ENCODE data around the gene FBRSL1.
A peak's percentile ranks its signal among the peaks of the same experiment; 100 is the strongest.

The FBRSL1 gene

DNA sequence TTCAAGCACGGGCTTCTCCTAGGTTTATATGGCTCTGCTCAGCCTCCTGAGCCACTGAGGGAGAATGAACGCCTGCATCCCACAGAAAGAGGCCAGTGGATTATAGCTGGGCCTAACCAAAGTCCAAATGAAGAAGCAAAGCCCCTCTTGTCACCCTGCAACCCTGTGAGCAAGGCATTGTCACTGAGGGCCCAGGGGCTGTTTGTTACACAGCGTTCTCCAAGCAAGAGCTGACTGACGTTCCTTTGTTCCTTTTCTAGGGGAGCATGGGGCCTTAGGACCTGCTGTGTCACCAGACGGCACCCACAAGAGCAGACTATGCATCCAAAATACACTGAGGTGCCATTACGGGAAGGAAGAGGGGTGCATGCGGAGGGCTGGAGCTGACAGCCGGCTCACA lies 4.3 kb upstream of the FBRSL1 start:
- no peak for DNase-seq

DNA sequence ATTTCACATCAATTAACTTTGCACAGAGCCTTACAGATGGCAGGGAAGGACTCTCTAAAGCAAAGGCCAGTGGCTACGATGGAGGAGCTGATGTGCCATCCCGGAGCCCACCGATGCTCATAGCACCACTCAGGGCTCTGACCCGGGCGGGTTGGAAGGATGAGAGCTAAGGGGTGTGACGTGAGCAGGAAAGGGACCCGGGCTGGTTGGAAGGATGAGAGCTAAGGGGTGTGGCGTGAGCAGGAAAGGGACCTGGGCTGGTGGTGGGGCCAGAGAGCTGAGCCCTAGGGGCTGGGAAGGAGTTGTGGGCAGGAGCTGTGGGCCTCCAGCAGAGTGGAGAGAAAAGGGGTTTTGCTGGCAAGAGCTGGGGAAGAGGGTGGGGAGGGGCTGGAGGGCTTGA lies 3.8 kb upstream of the FBRSL1 start:
- no peak for DNase-seq

- no peak for DNase-seq
These were observed 3.4 kb upstream of the FBRSL1 start for GRCh38 chr12:132486576-132486975.

DNA sequence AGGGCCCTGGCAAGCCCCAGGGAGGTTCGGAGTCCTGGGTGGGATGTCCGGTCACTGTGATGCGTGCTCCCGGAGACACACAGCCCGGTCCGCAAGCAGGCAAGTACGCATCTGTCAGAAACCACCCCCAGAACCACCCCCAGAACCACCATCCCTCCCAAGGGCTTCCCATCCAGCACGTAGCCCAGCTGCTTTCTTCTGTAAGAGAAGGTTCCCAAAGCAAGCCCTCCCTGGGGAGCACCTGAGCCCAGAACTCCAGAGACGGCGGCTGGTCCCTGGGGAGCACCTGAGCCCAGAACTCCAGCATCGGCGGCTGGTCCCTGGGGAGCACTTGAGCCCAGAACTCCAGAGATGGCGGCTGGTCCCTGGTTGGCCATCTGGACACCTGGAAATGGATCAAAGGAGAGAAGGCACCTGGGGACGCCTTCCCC lies 2.6 kb upstream of the FBRSL1 start:
- DNase-seq = no peak

- peak; percentile 70 for DNase-seq
These were observed 1.5 kb upstream of the FBRSL1 start for GRCh38 chr12:132488127-132489077.

DNA sequence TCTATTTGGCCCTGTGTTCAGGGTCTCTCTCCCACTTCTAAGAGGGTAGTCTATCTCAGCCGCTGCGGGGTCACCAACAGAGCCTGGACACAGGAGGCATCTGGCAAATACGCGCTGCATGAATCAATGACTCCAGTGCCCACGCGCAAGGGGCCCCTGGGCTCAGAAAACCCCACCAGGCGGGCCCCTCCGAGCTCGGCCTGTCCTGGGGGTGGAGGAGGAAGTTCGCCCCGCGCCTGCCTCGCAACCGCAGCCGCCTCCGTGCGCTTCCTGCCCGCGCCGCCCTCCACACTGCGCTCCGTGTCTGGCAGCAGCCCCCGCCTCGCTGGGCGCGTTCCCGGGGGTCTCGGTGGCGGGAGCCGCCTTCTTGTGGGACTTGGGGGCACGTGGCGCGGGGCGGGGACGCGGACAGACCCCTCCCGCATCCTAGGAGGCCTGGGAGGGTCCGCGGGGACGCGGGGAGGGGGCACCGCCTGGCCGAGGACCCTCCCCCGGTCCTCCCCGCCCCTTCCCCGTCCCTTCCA lies 811 bp upstream of the FBRSL1 start:
- peak; percentile 75 for DNase-seq

DNA sequence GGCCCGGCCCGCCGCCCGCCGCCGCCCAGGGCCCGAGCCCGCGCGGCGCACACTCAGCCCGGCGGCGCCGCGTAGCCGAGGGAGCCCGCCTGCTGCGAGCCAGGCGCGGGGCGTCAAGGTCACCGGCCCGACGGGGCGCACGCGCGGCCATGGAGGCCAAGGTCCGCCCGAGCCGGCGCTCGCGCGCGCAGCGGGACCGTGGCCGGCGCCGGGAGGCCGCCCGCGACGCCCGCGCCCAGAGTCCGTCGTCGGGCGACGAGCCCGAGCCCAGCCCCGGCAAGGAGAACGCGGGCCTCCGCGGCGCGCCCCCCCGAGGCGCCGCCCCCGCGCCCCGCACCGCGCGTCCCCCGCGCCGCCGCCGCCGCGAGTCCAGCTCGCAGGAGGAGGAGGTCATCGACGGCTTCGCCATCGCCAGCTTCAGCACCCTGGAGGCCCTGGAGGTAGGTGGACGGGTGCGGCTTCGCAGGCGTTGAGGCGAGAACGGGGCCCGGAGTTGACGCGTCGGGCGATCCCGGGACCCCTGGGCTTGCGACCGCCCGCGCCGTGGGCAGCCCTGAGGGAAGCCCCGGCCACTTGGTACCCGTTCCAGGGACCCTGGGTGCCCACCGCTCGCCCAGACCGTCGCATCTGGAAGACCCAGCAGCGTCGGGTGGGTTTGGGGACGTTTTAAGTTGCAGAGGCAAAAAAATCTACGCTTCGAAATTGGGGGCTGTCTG lies 629 bp downstream of the FBRSL1 start:
- DNase-seq = peak; percentile 19

DNA sequence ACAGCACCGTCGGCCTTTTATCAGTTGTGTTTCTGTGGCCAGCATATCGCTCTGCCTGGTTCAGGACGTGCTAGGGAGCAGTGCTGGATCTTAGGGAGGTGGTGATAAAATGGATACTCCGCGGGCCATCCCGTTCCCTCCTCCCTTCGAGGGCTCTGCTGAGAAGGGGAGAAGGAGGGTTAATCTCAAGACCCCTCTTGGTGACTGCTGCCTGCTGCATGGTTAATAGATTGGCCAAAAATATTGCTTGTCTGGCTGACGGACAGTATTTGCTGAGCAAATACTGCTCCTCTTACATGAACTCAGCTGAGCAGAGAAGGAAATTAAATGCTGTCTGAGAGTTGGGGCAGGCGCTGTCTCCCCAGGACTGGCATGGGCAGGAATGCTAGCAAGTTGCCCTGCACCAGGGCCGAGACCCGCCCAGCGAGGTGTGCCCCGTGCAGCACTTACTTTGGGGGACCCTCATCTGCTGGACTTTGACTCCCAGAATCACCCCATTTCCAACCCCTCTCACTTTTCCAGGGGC lies 1.2 kb downstream of the FBRSL1 start:
- DNase-seq = no peak

GRCh38 chr12:132491761-132492378 lies 1.9 kb downstream of the FBRSL1 start:
- no peak for DNase-seq

- DNase-seq = no peak
These were observed 2.6 kb downstream of the FBRSL1 start for GRCh38 chr12:132492522-132492921.

DNA sequence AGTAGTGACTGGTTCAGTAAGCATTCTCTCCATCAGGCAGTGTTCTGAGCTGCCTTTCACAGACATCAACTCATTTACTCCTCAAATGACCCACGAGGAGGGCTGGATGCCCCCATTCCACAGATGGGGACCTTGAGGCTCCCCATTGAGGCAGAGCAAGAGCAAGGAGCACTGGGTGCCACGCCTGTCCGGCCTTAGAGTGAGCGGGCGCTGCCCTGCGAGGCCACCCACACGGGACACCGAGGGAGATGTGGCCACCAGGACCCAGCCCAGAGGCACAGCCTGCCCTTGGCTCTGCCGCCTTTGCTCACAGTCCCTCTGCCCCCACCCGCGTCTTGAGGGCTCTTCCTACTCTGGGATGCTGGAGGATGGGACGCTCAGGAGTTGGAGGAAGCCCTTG lies 3.0 kb downstream of the FBRSL1 start:
- DNase-seq = no peak

GRCh38 chr12:132493482-132494178 lies 3.7 kb downstream of the FBRSL1 start:
- no peak for DNase-seq

GRCh38 chr12:132494294-132495164 lies 4.6 kb downstream of the FBRSL1 start:
- no peak for DNase-seq

DNA sequence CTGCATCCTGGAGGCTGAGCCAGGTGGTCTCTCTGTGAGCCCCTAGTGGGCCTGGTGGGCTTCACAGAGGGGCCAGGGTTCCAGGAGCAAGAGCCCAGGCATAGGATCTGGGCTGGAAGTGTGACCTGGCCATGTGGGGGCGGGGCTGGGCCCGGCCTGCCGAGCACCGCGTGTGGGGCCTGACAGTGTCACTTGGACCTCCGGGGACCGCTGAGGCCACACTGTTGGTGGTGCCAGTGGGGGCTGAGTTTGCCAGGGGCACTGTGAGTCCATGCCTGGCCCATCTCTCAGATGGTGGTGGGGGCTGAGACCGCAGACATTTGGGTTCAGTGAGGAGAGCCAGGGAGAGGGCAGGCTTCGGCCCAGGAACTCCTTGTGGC lies 5.2 kb downstream of the FBRSL1 start:
- DNase-seq = no peak

- DNase-seq = no peak
These were observed 5.8 kb downstream of the FBRSL1 start for GRCh38 chr12:132495629-132496357.

GRCh38 chr12:132496358-132496669 lies 6.4 kb downstream of the FBRSL1 start:
- no peak for DNase-seq

- DNase-seq = no peak
These were observed 6.8 kb downstream of the FBRSL1 start for GRCh38 chr12:132496710-132497109.

- no peak for DNase-seq
These were observed 7.8 kb downstream of the FBRSL1 start for GRCh38 chr12:132497514-132498405.

- no peak for DNase-seq
These were observed 9.0 kb downstream of the FBRSL1 start for GRCh38 chr12:132498931-132499330.

All from CD4-positive, alpha-beta T cell treated with Interleukin-17A for 4 hours (primary cell).